ENCODE measurements around the gene FNIP2.
"Not testable (repeated sequence)": the region's sequence is repeated elsewhere in the genome, so short reads cannot be mapped to it uniquely, and the experiment has no call there.

FNIP2 gene

DNA sequence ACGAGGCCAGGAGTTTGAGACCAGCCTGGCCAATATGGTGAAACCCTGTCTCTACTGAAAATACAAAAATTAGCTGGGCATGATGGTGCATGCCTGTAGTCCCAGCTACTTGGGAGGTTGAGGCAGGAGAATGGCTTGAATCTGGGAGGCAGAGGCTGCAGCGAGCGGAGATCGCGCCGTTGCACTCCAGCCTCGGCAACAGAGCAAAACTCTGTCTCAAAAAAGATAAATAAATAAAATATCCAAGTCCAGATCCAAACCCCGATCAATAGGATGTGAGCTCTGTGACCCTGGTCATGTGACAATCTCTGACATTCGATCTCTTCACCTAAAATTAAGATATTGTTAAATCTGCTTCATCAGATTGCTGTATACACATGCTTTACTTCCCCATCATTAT lies 187.5 kb downstream of the FNIP2 start:
- DNase-seq (ENCODE audit: low read depth in 2 of 2) = not testable (repeated sequence)

DNA sequence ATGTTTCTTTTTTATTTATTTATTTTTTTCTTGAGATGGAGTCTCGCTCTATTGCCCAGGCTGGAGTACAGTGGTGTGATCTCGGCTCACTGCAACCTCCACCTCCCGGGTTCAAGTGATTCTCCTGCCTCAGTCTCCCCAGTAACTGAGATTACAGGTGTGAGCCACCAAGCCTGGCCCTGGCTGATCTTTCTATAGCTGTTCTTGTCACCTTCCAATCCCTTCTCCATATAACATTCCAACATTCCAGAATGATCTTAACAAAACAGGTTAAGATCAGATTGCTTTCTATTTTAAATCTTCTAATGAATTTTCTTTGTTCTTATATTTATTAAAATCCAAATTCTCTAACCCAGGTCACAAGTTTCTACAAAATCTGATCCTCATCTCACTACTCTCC lies 188.1 kb downstream of the FNIP2 start:
- DNase-seq (ENCODE audit: low read depth in 2 of 2) = not testable (repeated sequence)

All from stimulated activated CD8-positive, alpha-beta memory T cell treated with anti-CD3 and anti-CD28 coated beads, Interleukin-15, amount 100 ng/mL, for 48 hours (primary cell).